ENCODE measurements around the gene RNF5.

The RNF5 gene

GRCh38 chr6:32152769-32153563, 25.2 kb upstream of the RNF5 start:
- no peak for DNase-seq

GRCh38 chr6:32153564-32154513, 24.4 kb upstream of the RNF5 start, which contains the start of gene PPT2:
PPT2 (plus strand) TSS chr6:32154141; CDS start chr6:32154595, 454 bp downstream.
- peak; percentile 61 for DNase-seq

GRCh38 chr6:32154514-32155161, 23.6 kb upstream of the RNF5 start:
- peak; percentile 46 for DNase-seq

- no peak for DNase-seq
Observed at GRCh38 chr6:32156891-32157290, 21.3 kb upstream of the RNF5 start.

GRCh38 chr6:32158052-32158451, 20.2 kb upstream of the RNF5 start:
- no peak for DNase-seq

- no peak for DNase-seq
Observed at GRCh38 chr6:32163559-32164258, 14.5 kb upstream of the RNF5 start.

- no peak for DNase-seq
Observed at GRCh38 chr6:32164295-32164694, 13.9 kb upstream of the RNF5 start, which contains the start of gene EGFL8. EGFL8 (plus strand) TSS chr6:32164595; CDS start chr6:32166166, 1,571 bp downstream.

GRCh38 chr6:32166411-32167061, 11.7 kb upstream of the RNF5 start:
- peak; percentile 28 for DNase-seq

- DNase-seq = peak; percentile 44
Observed at GRCh38 chr6:32167154-32167760, 10.9 kb upstream of the RNF5 start.

GRCh38 chr6:32167761-32168262, 10.4 kb upstream of the RNF5 start:
- DNase-seq = no peak

GRCh38 chr6:32168350-32168749, 9.9 kb upstream of the RNF5 start:
- DNase-seq = no peak

- no peak for DNase-seq
Observed at GRCh38 chr6:32168807-32169591, 9.2 kb upstream of the RNF5 start.

GRCh38 chr6:32170294-32170693, 7.9 kb upstream of the RNF5 start:
- DNase-seq = no peak

- no peak for DNase-seq
Observed at GRCh38 chr6:32171234-32171633, 7.0 kb upstream of the RNF5 start.

GRCh38 chr6:32173051-32173727, 5.0 kb upstream of the RNF5 start:
- DNase-seq = no peak

GRCh38 chr6:32174416-32174815, 3.8 kb upstream of the RNF5 start:
- DNase-seq = no peak

GRCh38 chr6:32175322-32175710, 2.9 kb upstream of the RNF5 start:
- no peak for DNase-seq

- DNase-seq = peak; percentile 90
Observed at GRCh38 chr6:32175711-32176475, 2.3 kb upstream of the RNF5 start, which contains the start of gene AGPAT1. AGPAT1 (minus strand) TSS chr6:32176084; CDS start chr6:32171496, 4,588 bp downstream.

Measured in DMS153 (cell line).